Endometrial microvascular endothelial cells (primary cell): ENCODE measurements around the gene GALNT2. TPM values are rescaled to one million over a fixed set of nuclear protein-coding genes. Genes with fewer than 3 reads are reported as not detected.

Experiments
- in situ Hi-C: cut with HindIII; loops from 2 replicates; pipeline ENCODE4 v1.10.0; 2017; ENCODE audit warnings: low sequenced_read_pairs, low pct_unique_long_range_greater_than_20kb; ENCODE audit errors: inconsistent ontology term
- total RNA-seq: library from RNA; depleted of rRNA; stranded (reverse); fragments of >200 nt; gene quantifications from one replicate; pipeline ENCODE4 v1.2.3, GENCODE V29; 2015; ENCODE audit errors: inconsistent ontology term

Gene GALNT2
- total RNA-seq, 1 donor from 2014 or later: 69.2 TPM

- in situ Hi-C loops: loop anchor here (10.0 kb wide), 1 partner anchor 167 kb away; no protein-coding TSS in a partner anchor
Measured at GRCh38 chr1:230137337-230137815, 70.3 kb downstream of the GALNT2 start.

- in situ Hi-C loops: loop anchor here (10.0 kb wide), 1 partner anchor 166 kb away; no protein-coding TSS in a partner anchor
Measured at GRCh38 chr1:230138561-230139239, 71.7 kb downstream of the GALNT2 start.

- in situ Hi-C loops: loop anchor here (10.0 kb wide), 1 partner anchor 165 kb away; no protein-coding TSS in a partner anchor
Measured at GRCh38 chr1:230139315-230139714, 72.3 kb downstream of the GALNT2 start.

- in situ Hi-C loops: loop anchor here (10.0 kb wide), 1 partner anchor 165 kb away; no protein-coding TSS in a partner anchor
Measured at GRCh38 chr1:230139741-230140140, 72.7 kb downstream of the GALNT2 start.

GRCh38 chr1:230140221-230141020 is 73.4 kb downstream of the GALNT2 start:
- in situ Hi-C loops: no loop called here

- in situ Hi-C loops: no loop called here
Measured at GRCh38 chr1:230141021-230141648, 74.1 kb downstream of the GALNT2 start.

GRCh38 chr1:230141797-230142607 is 75.0 kb downstream of the GALNT2 start:
- in situ Hi-C loops: no loop called here

- in situ Hi-C loops: no loop called here
Measured at GRCh38 chr1:230142608-230143210, 75.7 kb downstream of the GALNT2 start.

GRCh38 chr1:230143534-230143933 is 76.5 kb downstream of the GALNT2 start:
- in situ Hi-C loops: no loop called here

- in situ Hi-C loops: no loop called here
Measured at GRCh38 chr1:230144010-230144614, 77.1 kb downstream of the GALNT2 start.

- in situ Hi-C loops: no loop called here
Measured at GRCh38 chr1:230144758-230145504, 77.9 kb downstream of the GALNT2 start.

GRCh38 chr1:230145505-230145899 is 78.5 kb downstream of the GALNT2 start:
- in situ Hi-C loops: no loop called here

GRCh38 chr1:230145953-230146476 is 79.0 kb downstream of the GALNT2 start:
- in situ Hi-C loops: no loop called here

- in situ Hi-C loops: no loop called here
Measured at GRCh38 chr1:230146709-230147108, 79.7 kb downstream of the GALNT2 start.

GRCh38 chr1:230147253-230148125 is 80.5 kb downstream of the GALNT2 start:
- in situ Hi-C loops: no loop called here

- in situ Hi-C loops: no loop called here
Measured at GRCh38 chr1:230148126-230148652, 81.2 kb downstream of the GALNT2 start.
